Urinary bladder (tissue), 4 donors: Measurements from ENCODE around the gene CNRIP1. TPM values are rescaled to one million over a fixed set of nuclear protein-coding genes. Genes with fewer than 3 reads are reported as not detected.

Experiments
- DNase-seq: peaks from one replicate; pipeline ENCODE4 v3.0.0-alpha.2; 2015; ENCODE audit errors: extremely low spot score
- H3K27ac ChIP-seq: one replicate; pipeline ENCODE4 v1.5.1; 2013; ENCODE audit warnings: low read depth, mild to moderate bottlenecking, moderate library complexity
- H3K36me3 ChIP-seq: one replicate; pipeline ENCODE4 v1.6.1; 2013; ENCODE audit warnings: mild to moderate bottlenecking, moderate library complexity; ENCODE audit not compliant: insufficient read depth
- H3K4me1 ChIP-seq: one replicate; pipeline ENCODE4 v1.6.1; 2013; ENCODE audit warnings: mild to moderate bottlenecking, moderate library complexity; ENCODE audit not compliant: insufficient read depth
- H3K4me3 ChIP-seq: one replicate; pipeline ENCODE4 v1.5.1; 2013; ENCODE audit warnings: low read depth, low read length
- WGBS: extraction: QIAGEN DNeasy Blood & Tissue Kit; methylation state at CpG from one replicate; pipeline ENCODE4 v1.1.7; 2013; 5-methylcytosine and 5-hydroxymethylcytosine counted together
- polyA plus RNA-seq: library from polyadenylated mRNA; stranded (reverse); fragments of 200-250 nt; gene quantifications from one replicate; pipeline ENCODE4 v1.2.3, GENCODE V29; 2013
- total RNA-seq: library from RNA; depleted of rRNA; stranded (reverse); fragments of >200 nt; gene quantifications from one replicate; pipeline ENCODE4 v1.2.3, GENCODE V29; 2014
- donor health status: healthy with polysubstance abuse.
- donor health status: healthy.

CNRIP1 gene, protein sequence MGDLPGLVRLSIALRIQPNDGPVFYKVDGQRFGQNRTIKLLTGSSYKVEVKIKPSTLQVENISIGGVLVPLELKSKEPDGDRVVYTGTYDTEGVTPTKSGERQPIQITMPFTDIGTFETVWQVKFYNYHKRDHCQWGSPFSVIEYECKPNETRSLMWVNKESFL
- total RNA-seq (38.0 TPM), polyA plus RNA-seq (41.5 TPM)

DNA sequence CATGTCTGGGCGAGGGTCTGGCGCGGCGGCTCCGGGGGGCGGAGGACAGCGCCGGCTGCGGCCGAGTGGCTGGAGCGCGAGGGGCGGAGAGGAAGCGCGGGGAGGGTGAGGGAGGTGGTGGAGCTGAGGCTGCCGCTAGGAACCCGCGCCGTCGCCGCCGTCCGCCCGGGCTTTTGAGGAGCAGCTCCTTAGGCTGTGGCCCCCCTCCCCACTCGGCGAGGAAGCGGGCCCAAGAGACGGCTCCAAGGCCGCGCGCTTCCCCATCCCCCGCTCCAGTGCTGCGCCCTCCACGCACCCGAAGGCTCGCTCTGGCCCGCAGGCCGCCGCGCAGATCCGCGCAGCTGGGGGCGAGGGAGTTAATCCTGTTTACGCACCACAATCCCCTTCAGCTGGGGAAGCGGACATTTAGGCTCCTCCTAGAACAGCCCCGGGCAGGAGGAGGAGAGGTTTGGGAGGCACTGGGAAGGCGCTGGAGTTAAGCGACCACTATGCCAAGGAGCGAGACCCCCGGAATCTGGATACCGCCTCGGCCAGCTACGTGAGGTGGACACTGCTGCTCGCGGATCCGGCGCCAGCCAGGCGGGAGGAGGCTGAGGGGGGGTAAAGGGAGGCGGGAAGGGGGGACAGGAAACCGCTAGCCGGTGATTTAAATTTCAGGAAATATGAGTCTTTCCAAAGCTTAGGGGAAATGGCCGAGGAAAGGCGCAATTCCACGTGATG, at the start of gene CNRIP1:
Gene CNRIP1, minus strand, starts transcription at position 552 of the 720 bp plus-strand sequence. Its CDS starts 549 bp downstream, at position 3.
- peak; percentile 61 for DNase-seq
- H3K27ac ChIP-seq = peak within 1 kb of the TSS; percentile 95
- peaks cover 1% of the 10 kb centered on the region for H3K4me1 ChIP-seq
- H3K4me3 ChIP-seq = peak within 1 kb of the TSS; percentile 61
- WGBS = under 1% methylated on average over 64 of the region's 64 CpGs
- no peaks in the 10 kb centered on the region for H3K36me3 ChIP-seq

DNA sequence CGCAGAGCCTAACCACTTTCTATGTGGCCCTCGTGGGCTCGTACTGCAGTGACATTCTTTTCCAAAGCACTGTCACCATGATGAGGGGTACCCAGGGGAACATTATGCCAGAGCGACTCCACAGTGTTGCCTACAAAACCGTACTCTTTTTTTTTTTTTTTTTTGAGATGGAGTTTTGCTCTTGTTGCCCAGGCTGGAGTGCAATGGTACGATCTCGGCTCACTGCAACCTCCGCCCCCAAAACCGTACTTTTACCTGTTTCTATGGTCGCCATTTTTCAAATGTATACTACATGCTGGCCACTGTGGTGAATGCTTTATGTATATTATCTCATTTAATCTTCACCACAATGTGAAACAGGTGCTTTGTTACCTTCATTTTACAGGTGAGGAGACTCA, 49.6 kb upstream of the CNRIP1 start:
- no peak for DNase-seq
- no peak overlapping the region for H3K4me3 ChIP-seq
- no peak overlapping the region for H3K27ac ChIP-seq
- no peaks in the 10 kb centered on the region for H3K4me1 ChIP-seq
- no peaks in the 10 kb centered on the region for H3K36me3 ChIP-seq
- 90% methylated on average over 10 of the region's 10 CpGs for WGBS

DNA sequence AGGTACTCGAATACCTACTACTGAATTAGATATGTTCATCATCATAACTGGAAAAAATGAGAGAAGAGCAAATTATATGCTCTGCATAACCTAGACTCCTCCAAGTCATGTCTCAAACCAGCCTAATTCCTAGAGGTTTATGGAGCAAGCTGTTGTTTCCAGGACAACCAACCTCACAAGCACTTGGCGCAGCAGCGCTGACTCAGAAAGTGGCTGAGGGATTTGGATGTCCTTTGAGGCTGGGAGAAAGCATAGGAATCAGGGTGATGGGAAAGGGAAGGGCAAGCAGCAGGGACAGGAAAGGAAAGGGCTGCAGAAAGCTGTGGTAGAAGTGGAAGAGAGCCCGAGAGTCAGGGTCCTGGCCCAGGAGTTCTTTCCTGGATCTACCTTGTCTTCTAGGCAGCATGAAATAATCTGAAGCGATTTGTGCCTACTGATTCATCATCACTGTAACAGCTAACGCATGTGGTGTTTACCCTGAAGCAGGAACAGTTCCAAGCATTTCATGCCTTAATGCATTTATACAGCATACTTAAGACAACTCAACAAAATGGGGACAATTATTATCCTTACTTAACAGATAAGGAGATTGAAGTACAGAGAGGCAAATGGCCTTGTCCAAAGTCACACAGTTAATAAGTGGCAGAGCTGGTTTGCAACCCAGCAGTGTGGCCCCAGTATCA, 49.0 kb upstream of the CNRIP1 start:
- no peak for DNase-seq
- Histone ChIP-seq H3K27ac (no peak overlapping the region), H3K4me1 (no peaks in the 10 kb centered on the region), H3K4me3 (no peak overlapping the region), H3K36me3 (no peaks in the 10 kb centered on the region)
- WGBS = 48% methylated on average over 6 of the region's 6 CpGs

DNA sequence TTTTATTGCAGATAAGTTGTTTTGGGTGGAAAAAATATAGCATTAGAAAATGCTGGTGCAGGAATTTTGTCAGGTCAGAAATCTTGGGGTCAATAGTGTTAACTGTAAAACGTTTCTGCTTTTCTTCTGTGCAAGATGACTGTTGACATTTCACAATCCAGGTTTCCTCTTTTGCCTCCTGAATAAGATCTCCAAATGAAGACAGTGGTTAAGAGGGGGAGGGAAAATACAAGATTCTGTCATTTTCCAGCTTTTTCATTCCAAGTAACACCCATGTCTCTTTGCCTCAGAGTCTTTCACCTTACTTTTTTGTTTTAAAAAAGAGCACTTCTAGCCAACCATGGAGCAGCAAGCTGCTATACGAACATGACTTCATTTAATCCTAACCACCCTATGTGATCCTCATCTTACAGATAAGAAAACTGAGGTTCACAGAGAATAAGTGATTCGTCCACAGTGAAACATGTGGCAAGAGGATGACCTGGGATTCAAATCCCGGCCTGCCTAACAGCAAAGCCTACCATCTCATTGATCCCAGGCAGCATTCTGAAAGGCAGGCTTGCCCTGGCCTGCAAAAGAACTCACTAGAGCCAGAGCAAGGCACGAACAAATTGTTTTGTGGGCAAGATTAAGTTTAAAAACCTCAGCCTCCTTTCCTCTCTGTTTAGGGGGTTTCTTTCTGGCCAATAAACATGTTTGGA, 48.4 kb upstream of the CNRIP1 start:
- Histone ChIP-seq H3K27ac (no peak overlapping the region), H3K36me3 (no peaks in the 10 kb centered on the region), H3K4me1 (no peaks in the 10 kb centered on the region), H3K4me3 (no peak overlapping the region)
- 49% methylated on average over 5 of the region's 5 CpGs for WGBS
- DNase-seq = no peak

DNA sequence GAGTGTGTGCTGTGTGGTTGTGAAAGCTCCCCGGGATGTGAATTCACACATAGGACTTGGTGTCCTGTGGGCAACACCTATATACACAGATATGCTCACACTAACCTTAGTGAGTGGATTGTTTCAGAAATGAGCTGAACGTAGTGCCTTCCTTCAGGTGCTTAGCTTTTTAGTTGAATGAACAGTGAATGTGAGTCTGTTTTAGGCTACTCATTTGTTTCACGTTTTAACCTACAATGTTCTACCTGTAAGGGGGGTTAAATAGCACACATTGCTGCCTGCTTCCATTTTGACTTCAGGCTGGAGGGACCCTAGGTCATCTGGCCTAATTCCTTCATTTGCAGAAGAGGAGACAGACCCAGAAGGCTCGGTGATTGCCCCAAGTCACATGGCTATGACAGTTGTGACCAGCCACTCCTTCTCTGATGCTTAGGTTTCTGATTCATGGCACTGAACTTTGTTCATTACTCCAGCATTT, 46.4 kb upstream of the CNRIP1 start:
- H3K4me3 ChIP-seq = no peak overlapping the region
- H3K36me3 ChIP-seq = no peaks in the 10 kb centered on the region
- no peak for DNase-seq
- no peaks in the 10 kb centered on the region for H3K4me1 ChIP-seq
- no peak overlapping the region for H3K27ac ChIP-seq
- WGBS = 84% methylated on average over 4 of the region's 4 CpGs

DNA sequence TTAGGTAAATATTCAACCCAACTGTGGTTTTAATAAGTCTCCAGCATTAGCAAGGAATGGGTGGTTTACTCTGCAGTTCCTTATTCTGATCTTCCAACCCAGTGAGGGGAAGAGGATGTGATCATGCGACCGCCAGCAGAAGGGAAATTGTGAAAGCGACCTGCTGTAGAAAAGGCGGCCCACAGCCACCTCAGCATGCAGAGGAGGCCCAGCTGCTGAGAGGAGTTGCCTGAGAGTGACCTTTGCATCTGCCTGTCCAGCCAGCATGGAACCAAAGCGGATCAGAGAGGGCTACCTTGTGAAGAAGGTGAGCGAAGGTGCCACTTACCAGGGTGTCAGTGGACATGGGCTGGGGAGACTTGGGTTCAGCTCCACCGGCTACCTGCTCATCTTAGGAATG, 45.3 kb upstream of the CNRIP1 start, which contains the start of gene PLEK:
Gene PLEK, plus strand, starts transcription at position 196 of the 400 bp plus-strand sequence. Its CDS starts 70 bp downstream, at position 266.
- WGBS = 78% methylated on average over 7 of the region's 7 CpGs
- no peak within 1 kb of the TSS for H3K27ac ChIP-seq
- no peak within 1 kb of the TSS for H3K4me3 ChIP-seq
- H3K36me3 ChIP-seq = no peaks in the 10 kb centered on the region
- no peak for DNase-seq
- no peaks in the 10 kb centered on the region for H3K4me1 ChIP-seq

DNA sequence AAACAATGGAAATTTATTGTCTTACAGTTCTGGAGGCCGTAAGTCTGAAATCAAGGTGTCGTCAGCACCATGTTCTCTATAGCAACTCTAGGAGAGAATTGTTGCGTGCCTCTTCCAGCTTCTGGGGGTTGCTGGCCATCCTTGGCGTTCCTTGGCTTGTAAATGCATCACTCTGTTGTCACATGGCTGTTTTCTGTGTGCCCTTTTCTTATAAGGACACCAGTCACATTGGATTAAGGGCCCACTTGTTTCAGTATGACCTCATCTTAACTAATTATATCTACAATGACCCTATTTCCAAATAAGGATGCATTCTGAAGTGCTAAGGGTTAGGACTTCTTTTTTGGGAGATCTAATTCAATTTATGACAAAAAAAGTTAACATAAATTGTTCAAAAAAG, 44.0 kb upstream of the CNRIP1 start:
- no peak for DNase-seq
- H3K4me1 ChIP-seq = no peaks in the 10 kb centered on the region
- 92% methylated on average over 4 of the region's 4 CpGs for WGBS

DNA sequence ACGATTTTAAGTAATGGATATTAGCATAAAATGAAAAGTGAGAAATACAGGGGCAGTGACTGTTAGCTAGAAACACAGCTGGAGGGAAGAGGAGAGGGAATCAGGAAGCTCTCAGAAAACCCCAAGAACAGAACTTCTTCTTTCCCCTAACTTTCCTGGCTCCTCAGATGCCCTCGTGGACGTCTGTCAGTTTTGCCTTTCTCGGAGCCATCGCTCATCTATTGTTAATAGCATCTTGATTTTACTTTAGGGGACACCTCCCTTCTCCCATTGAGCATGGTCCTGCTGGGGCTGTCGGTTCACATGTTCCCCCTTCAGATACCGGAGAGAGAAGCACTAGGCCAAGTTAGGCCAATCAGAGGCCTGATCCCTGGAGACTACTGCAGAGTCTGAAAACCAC, 43.0 kb upstream of the CNRIP1 start:
- no peak overlapping the region for H3K4me3 ChIP-seq
- no peak for DNase-seq
- WGBS = 90% methylated on average over 7 of the region's 7 CpGs
- H3K36me3 ChIP-seq = no peaks in the 10 kb centered on the region
- H3K27ac ChIP-seq = no peak overlapping the region
- no peaks in the 10 kb centered on the region for H3K4me1 ChIP-seq

More for the DNA sequence above, 44.0 kb upstream of the CNRIP1 start:
- H3K27ac ChIP-seq = no peak overlapping the region
- H3K4me3 ChIP-seq = no peak overlapping the region
- no peaks in the 10 kb centered on the region for H3K36me3 ChIP-seq

DNA sequence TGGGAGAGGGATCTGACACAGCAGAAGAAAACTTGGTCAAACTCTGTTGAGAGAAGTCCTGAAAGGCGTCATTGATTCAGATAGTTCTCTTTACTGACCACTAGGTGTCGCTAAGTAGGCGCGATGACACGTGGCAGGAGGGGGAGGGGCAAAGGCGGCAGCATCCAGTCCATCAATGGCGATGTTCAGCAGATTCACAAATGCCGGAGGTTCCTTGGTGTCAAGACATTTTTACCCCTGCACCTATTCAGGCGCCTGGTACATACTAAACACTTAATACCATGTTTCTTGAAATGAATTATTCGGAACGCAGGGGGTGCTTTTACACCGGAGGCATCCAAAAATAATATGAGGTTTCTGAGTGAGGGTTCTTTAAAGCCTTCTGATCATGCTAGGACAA, 42.3 kb upstream of the CNRIP1 start:
- DNase-seq = no peak
- no peak overlapping the region for H3K4me3 ChIP-seq

DNA sequence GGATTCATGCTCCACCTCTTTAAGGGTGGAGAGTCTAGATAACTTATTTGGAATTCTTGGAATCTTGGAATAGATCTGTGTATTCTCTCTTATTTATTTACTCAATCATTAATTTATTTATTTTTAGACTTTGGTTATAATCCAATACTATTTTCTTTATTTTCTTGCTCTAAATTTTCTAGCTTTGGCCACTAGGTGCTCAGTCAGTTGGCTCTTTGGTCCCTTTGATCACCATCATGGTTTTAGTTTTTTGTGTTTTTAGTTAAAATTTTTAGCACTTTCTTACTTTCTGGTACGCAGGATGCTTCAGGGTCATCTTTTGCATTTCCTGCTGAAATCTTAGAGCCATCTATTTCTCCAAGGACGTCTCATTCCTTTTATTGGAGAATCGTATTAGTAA, 40.1 kb upstream of the CNRIP1 start:
- WGBS = 80% methylated on average over 3 of the region's 3 CpGs
- H3K36me3 ChIP-seq = no peaks in the 10 kb centered on the region
- no peaks in the 10 kb centered on the region for H3K4me1 ChIP-seq
- no peak for DNase-seq
- no peak overlapping the region for H3K4me3 ChIP-seq
- H3K27ac ChIP-seq = no peak overlapping the region

More for the DNA sequence above, 42.3 kb upstream of the CNRIP1 start:
- WGBS = 39% methylated on average over 12 of the region's 12 CpGs
- Histone ChIP-seq H3K4me1 (no peaks in the 10 kb centered on the region), H3K27ac (no peak overlapping the region), H3K36me3 (no peaks in the 10 kb centered on the region)

DNA sequence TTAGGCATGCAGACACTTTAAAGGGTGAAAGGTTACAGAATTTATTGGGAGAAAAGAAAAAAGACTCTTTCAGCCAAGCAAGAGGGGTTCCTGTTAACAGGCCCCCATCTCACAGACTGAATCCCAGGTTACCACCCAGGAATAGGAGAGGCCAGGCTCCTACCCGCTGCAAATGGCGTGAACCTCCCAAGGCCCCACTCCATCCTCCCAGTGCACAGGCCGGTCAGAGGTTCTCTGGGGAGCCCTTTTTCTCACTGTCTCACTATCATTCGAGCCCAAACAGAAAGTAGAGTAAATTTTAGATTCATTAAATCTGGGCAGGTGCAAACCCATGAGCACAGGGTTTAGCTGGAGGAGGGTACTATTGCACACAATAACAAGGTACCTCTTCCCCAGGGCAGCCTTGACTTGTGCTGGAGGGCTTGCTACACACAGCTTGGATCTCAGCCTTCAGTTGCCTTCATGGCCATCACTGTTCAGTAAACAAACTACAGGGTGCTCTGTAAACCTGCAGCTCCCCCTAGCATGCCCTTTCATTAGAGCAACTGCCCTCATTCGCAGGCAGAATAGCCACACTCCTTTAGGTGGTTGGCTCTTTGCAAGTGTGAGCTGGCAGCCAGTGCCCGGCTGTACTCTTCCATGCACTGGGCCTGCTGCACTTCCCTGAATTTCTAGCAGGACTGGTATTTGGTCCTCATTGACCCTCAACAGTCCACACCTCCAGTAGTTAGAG, 38.0 kb upstream of the CNRIP1 start:
- Histone ChIP-seq H3K4me1 (no peaks in the 10 kb centered on the region), H3K27ac (no peak overlapping the region), H3K4me3 (no peak overlapping the region), H3K36me3 (no peaks in the 10 kb centered on the region)
- no peak for DNase-seq
- 82% methylated on average over 6 of the region's 6 CpGs for WGBS

DNA sequence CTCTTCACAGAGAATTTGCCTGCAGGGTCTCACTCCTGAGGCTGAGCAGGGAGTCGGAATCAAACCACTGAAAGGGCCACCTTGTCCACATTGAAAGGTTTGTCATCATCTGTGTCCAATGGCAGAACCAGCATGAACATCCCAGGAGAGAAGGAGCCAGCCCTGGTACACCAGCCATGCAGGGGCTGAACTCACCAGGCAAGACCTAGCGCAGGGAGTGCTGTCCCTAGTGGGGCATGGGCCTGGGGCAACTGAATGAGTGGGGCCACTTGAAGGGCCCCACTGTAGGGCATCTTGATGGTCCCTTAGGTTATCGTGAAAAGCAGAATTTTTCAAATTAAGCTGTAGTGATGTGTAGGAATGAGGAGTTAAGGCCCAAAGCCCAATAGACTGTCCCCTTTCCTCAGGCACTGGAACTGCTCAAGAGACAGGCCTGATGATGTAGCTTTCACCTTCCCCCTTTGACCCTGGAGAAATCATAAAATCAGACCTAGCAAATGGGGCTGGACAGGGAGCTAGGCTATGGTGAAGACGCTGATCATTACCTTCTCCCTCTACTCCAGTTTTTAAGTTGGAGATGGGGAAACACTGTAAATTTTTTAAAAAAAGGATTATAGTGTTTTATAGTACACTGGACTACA, 37.0 kb upstream of the CNRIP1 start:
- no peak overlapping the region for H3K4me3 ChIP-seq
- no peak for DNase-seq
- no peaks in the 10 kb centered on the region for H3K36me3 ChIP-seq
- WGBS = 95% methylated on average over 4 of the region's 4 CpGs
- no peaks in the 10 kb centered on the region for H3K4me1 ChIP-seq
- H3K27ac ChIP-seq = no peak overlapping the region
